ENCODE results near the gene ARHGEF40.

DNA sequence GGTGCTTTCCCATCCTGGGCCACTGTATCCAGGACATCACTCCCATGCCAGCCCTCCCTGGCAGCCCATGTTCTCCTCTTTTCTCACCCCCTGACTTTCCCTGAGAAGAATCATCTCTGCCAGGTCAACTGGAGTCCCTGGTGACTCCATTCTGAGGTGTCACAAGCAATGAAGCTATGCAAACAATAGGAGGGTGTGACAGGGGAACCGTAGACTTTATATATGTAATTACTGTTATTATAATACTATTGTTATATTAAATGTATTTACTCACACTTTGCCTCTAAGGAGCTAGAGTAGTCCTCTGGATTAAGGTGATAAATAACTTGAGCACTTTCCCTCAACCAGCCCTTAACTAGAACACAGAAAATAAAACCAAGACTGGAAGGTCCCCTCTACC, 19.2 kb downstream of the ARHGEF40 start:
- TF ChIP-seq, protein P1, sequence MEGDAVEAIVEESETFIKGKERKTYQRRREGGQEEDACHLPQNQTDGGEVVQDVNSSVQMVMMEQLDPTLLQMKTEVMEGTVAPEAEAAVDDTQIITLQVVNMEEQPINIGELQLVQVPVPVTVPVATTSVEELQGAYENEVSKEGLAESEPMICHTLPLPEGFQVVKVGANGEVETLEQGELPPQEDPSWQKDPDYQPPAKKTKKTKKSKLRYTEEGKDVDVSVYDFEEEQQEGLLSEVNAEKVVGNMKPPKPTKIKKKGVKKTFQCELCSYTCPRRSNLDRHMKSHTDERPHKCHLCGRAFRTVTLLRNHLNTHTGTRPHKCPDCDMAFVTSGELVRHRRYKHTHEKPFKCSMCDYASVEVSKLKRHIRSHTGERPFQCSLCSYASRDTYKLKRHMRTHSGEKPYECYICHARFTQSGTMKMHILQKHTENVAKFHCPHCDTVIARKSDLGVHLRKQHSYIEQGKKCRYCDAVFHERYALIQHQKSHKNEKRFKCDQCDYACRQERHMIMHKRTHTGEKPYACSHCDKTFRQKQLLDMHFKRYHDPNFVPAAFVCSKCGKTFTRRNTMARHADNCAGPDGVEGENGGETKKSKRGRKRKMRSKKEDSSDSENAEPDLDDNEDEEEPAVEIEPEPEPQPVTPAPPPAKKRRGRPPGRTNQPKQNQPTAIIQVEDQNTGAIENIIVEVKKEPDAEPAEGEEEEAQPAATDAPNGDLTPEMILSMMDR (IDR thresholded peaks at IDR 0.05) = no peak
- TF ChIP-seq EP300 (IDR thresholded peaks at IDR 0.05) = no peak
- TF ChIP-seq POLR2A (IDR thresholded peaks at IDR 0.05) = no peak
